ENCODE results near the gene PPM1H. TPM values are rescaled to one million over a fixed set of nuclear protein-coding genes. Genes with fewer than 3 reads are reported as not detected.

The PPM1H gene
- total and polyA plus RNA-seq, 2 of the 8 experiments (the other 6 are each of a cell fraction or from before 2014, with no cell fraction given) = 16.4 to 36.1 TPM

DNA sequence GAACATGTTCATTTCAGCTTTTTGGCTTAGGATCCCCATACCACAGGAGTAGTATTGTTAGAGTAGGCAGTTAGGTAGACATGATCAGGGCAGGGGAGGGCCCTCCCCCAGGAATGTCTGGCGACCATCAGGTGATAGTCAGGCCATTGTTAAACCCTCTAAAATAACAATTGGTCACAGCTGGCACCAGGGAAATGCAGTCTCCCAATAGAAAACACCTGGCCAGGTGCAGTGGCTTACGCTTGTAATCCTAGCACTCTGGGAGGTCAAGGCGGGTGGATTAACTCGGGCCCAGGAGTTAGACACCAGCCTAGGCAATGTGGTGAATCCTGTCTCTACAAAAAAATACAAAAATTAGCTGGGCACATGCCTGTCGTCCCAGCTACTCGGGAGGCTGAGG is 281.2 kb downstream of the PPM1H start (continued):
- TF ChIP-seq CTCF (IDR thresholded peaks at IDR 0.05; ENCODE audit: control extremely low read depth in 1 of 3, insufficient read depth in 1 of 3, low read depth in 1 of 3, low read length in 3 of 3) (no peak), GABPA (IDR thresholded peaks at IDR 0.05; ENCODE audit: borderline replicate concordance, insufficient read depth, low read length) (no peak), JUN (IDR thresholded peaks at IDR 0.05; ENCODE audit: low read depth, low read length) (no peak), RAD21 (IDR thresholded peaks at IDR 0.05 in 1 of 2, conservative IDR thresholded peaks at IDR 0.05 in 1 of 2; ENCODE audit: low read depth in 2 of 2, low read length in 2 of 2) (peak in 1 of 2 experiments; percentile 30; a peak in 2 of 4 replicates), NRF1 (IDR thresholded peaks at IDR 0.05; ENCODE audit: low read depth, low read length) (no peak), ATF2 (IDR thresholded peaks at IDR 0.05; ENCODE audit: low read length) (peak; percentile 94), HDAC6 (IDR thresholded peaks at IDR 0.05; ENCODE audit: low read depth, low read length) (no peak), SP4 (IDR thresholded peaks at IDR 0.05; ENCODE audit: low read length) (peak; percentile 90), EGR1 (IDR thresholded peaks at IDR 0.05; ENCODE audit: borderline replicate concordance, low read depth, low read length) (peak; percentile 80; the same call in 1 of the 2 replicates), EZH2 (IDR thresholded peaks at IDR 0.05; ENCODE audit: low read depth, low read length, severe bottlenecking) (no peak), CREB1 (IDR thresholded peaks at IDR 0.05) (peak; percentile 49; the same call in 1 of the 2 replicates), POLR2A (IDR thresholded peaks at IDR 0.05; ENCODE audit: control extremely low read depth in 1 of 2, low read depth in 2 of 2, low read length in 2 of 2) (no peak), CHD2 (IDR thresholded peaks at IDR 0.05; ENCODE audit: low read length) (no peak), SUZ12 (IDR thresholded peaks at IDR 0.05; ENCODE audit: low read length) (no peak), SIX5 (IDR thresholded peaks at IDR 0.05; ENCODE audit: low read depth, low read length) (no peak)
- TF ChIP-seq, protein P1, sequence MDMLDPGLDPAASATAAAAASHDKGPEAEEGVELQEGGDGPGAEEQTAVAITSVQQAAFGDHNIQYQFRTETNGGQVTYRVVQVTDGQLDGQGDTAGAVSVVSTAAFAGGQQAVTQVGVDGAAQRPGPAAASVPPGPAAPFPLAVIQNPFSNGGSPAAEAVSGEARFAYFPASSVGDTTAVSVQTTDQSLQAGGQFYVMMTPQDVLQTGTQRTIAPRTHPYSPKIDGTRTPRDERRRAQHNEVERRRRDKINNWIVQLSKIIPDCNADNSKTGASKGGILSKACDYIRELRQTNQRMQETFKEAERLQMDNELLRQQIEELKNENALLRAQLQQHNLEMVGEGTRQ (IDR thresholded peaks at IDR 0.05; ENCODE audit: low read length) = no peak
